HEK293 (cell line): ENCODE measurements around the gene SLC40A1.

Experiments used
- CTCF ChIA-PET: fragments of 350-600 bp; formaldehyde crosslinking; extraction: SDS; loops from one replicate; lab custom pipeline; 2021; ENCODE audit warnings: antibody characterized with exemption; lab: Yijun Ruan, JAX
- POLR2A ChIA-PET: fragments of 300-600 bp; formaldehyde crosslinking; extraction: SDS; loops from one replicate; lab custom pipeline; 2020; ENCODE audit warnings: antibody characterized with exemption, inconsistent platforms; lab: Yijun Ruan, JAX
- H3K27ac ChIP-seq: fragments of 200-500 bp; sonication (Bioruptor generic); 2 replicates; pipeline ENCODE4 v1.5.1; 2014; ENCODE audit warnings: low read depth, low read length, control low read depth, inconsistent platforms; ENCODE audit errors: extremely low read depth
- H3K36me3 ChIP-seq, 2 experiments: fragments of 200-500 bp in 1 of 2; sonication (Bioruptor generic) in 1 of 2; 1 replicate in 1 of 2; 2 replicates in 1 of 2; pipeline ENCODE4 v1.5.1; 2014 to 2017; ENCODE audit warnings: inconsistent platforms in 2 of 2, low read length in 2 of 2; ENCODE audit not compliant: control insufficient read depth in 2 of 2, insufficient read depth in 1 of 2
- H3K4me1 ChIP-seq: fragments of 200-500 bp; sonication (Bioruptor generic); 2 replicates; pipeline ENCODE4 v1.5.1; 2014; ENCODE audit warnings: mild to moderate bottlenecking, low read length, inconsistent platforms; ENCODE audit not compliant: control insufficient read depth, insufficient read depth
- H3K4me3 ChIP-seq: 2 replicates; pipeline ENCODE4 v1.5.1; 2011; ENCODE audit warnings: low read depth, mild to moderate bottlenecking, control low read depth, low read length, moderate library complexity
- H3K9me3 ChIP-seq: fragments of 200-500 bp; sonication (Bioruptor generic); 2 replicates; pipeline ENCODE4 v1.5.1; 2014; ENCODE audit warnings: low read depth, low read length, inconsistent platforms; ENCODE audit not compliant: control insufficient read depth, insufficient read depth
- BCL11A ChIP-seq: fragments of 450-650 bp; formaldehyde crosslinking; IDR thresholded peaks from 2 replicates; pipeline ENCODE4 v1.5.1; 2016; ENCODE audit warnings: low read depth, missing biosample characterization, missing genetic modification characterization
- GFI1B ChIP-seq: fragments of 450-650 bp; formaldehyde crosslinking; IDR thresholded peaks from 2 replicates; pipeline ENCODE4 v1.5.1; 2016; ENCODE audit warnings: missing biosample characterization, missing genetic modification characterization
- MEIS1 ChIP-seq: sonication (generic); formaldehyde crosslinking; IDR thresholded peaks from 2 replicates; pipeline ENCODE4 v1.8.1; 2022; ENCODE audit warnings: missing genetic modification reagents, mild to moderate bottlenecking, borderline replicate concordance
- MZF1 ChIP-seq: fragments of 450-650 bp; formaldehyde crosslinking; IDR thresholded peaks from 2 replicates; pipeline ENCODE4 v1.5.1; 2017; ENCODE audit warnings: missing biosample characterization, missing genetic modification characterization, borderline replicate concordance
- SP7 ChIP-seq: fragments of 450-650 bp; formaldehyde crosslinking; IDR thresholded peaks from 2 replicates; pipeline ENCODE4 v1.5.1; 2016; ENCODE audit warnings: missing biosample characterization, missing genetic modification characterization
- ZNF114 ChIP-seq: fragments of 450-650 bp; formaldehyde crosslinking; IDR thresholded peaks from 2 replicates; pipeline ENCODE4 v1.5.0; 2017; ENCODE audit warnings: missing biosample characterization, missing genetic modification characterization
- ZNF132 ChIP-seq: fragments of 450-650 bp; formaldehyde crosslinking; IDR thresholded peaks from 2 replicates; pipeline ENCODE4 v1.5.1; 2017; ENCODE audit warnings: missing biosample characterization, missing genetic modification characterization, borderline replicate concordance
- ZNF473 ChIP-seq: fragments of 450-650 bp; formaldehyde crosslinking; IDR thresholded peaks from 2 replicates; pipeline ENCODE4 v1.5.1; 2017; ENCODE audit warnings: missing biosample characterization, missing genetic modification characterization
- ZNF837 ChIP-seq: fragments of 450-650 bp; formaldehyde crosslinking; IDR thresholded peaks from 2 replicates; pipeline ENCODE4 v1.5.1; 2016; ENCODE audit warnings: missing biosample characterization, missing genetic modification characterization
- ZSCAN23 ChIP-seq: fragments of 450-650 bp; formaldehyde crosslinking; IDR thresholded peaks from 2 replicates; pipeline ENCODE4 v1.5.1; 2016; ENCODE audit warnings: missing biosample characterization, missing genetic modification characterization
- TF ChIP-seq, protein P1 (sequence below): fragments of 450-650 bp; formaldehyde crosslinking; IDR thresholded peaks from 2 replicates; pipeline ENCODE4 v1.5.1; 2016; ENCODE audit warnings: missing biosample characterization, missing genetic modification characterization
- TF ChIP-seq, protein P2 (sequence below): fragments of 450-650 bp; formaldehyde crosslinking; IDR thresholded peaks from 2 replicates; pipeline ENCODE4 v1.5.1; 2016; ENCODE audit warnings: missing biosample characterization, missing genetic modification characterization
- TF ChIP-seq, protein P3 (sequence below): fragments of 450-650 bp; formaldehyde crosslinking; IDR thresholded peaks from 2 replicates; pipeline ENCODE4 v1.5.1; 2016; ENCODE audit warnings: missing biosample characterization, missing genetic modification characterization
- TF ChIP-seq, protein P4 (sequence below): fragments of 450-650 bp; formaldehyde crosslinking; IDR thresholded peaks from 2 replicates; pipeline ENCODE4 v1.5.1; 2016; ENCODE audit warnings: missing biosample characterization, missing genetic modification characterization
- TF ChIP-seq, protein P5 (sequence below): fragments of 450-650 bp; formaldehyde crosslinking; IDR thresholded peaks from 2 replicates; pipeline ENCODE4 v1.5.1; 2016; ENCODE audit warnings: missing biosample characterization, missing genetic modification characterization
- TF ChIP-seq, protein P6 (sequence below): fragments of 450-650 bp; formaldehyde crosslinking; IDR thresholded peaks from 2 replicates; pipeline ENCODE4 v1.5.1; 2016; ENCODE audit warnings: missing biosample characterization, missing genetic modification characterization
- TF ChIP-seq, protein P7 (sequence below): fragments of 450-650 bp; formaldehyde crosslinking; IDR thresholded peaks from 2 replicates; pipeline ENCODE4 v1.5.1; 2016; ENCODE audit warnings: missing biosample characterization, missing genetic modification characterization

Gene SLC40A1

DNA sequence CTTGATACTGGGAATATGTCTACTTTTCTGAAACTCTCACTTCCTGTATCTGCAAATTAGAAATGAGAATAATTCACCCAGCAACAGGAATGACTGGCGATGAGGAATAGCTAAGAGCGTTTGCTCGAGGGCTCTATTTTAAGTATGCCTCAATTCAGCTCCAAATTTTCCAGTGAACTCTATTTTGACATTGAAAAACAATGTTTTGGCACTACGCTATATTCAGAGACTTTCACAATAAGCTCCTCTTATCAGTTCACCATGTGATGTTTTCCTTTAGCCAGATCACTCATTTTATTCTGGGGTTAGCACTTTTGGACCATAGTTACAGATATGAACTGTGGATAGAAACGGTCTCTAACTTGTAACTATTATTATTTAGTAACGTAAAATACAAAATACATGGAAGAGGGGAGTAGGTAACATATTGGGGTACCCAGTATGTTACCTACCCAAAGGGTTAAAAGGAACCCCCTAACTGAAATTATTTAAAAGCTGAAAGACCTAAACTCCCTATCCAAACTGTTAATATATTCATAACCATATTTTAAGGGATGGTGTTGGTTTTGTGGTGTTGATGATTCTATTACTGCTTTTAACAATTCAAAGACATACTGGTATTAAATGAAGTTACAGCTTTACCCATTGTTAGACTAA, 28.1 kb downstream of the SLC40A1 start (continued):
- TF ChIP-seq, protein P1, sequence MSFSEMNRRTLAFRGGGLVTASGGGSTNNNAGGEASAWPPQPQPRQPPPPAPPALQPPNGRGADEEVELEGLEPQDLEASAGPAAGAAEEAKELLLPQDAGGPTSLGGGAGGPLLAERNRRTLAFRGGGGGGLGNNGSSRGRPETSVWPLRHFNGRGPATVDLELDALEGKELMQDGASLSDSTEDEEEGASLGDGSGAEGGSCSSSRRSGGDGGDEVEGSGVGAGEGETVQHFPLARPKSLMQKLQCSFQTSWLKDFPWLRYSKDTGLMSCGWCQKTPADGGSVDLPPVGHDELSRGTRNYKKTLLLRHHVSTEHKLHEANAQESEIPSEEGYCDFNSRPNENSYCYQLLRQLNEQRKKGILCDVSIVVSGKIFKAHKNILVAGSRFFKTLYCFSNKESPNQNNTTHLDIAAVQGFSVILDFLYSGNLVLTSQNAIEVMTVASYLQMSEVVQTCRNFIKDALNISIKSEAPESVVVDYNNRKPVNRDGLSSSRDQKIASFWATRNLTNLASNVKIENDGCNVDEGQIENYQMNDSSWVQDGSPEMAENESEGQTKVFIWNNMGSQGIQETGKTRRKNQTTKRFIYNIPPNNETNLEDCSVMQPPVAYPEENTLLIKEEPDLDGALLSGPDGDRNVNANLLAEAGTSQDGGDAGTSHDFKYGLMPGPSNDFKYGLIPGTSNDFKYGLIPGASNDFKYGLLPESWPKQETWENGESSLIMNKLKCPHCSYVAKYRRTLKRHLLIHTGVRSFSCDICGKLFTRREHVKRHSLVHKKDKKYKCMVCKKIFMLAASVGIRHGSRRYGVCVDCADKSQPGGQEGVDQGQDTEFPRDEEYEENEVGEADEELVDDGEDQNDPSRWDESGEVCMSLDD (tag by site-specific recombination): no peak
- TF ChIP-seq ZNF132 (tag by site-specific recombination) (no peak), ZSCAN23 (tag by site-specific recombination) (no peak), MEIS1 (no peak), BCL11A (tag by site-specific recombination) (no peak), ZNF837 (no peak), ZNF114 (no peak)
- TF ChIP-seq, protein P2, sequence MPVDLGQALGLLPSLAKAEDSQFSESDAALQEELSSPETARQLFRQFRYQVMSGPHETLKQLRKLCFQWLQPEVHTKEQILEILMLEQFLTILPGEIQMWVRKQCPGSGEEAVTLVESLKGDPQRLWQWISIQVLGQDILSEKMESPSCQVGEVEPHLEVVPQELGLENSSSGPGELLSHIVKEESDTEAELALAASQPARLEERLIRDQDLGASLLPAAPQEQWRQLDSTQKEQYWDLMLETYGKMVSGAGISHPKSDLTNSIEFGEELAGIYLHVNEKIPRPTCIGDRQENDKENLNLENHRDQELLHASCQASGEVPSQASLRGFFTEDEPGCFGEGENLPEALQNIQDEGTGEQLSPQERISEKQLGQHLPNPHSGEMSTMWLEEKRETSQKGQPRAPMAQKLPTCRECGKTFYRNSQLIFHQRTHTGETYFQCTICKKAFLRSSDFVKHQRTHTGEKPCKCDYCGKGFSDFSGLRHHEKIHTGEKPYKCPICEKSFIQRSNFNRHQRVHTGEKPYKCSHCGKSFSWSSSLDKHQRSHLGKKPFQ (tag by site-specific recombination): no peak
- TF ChIP-seq, protein P3, sequence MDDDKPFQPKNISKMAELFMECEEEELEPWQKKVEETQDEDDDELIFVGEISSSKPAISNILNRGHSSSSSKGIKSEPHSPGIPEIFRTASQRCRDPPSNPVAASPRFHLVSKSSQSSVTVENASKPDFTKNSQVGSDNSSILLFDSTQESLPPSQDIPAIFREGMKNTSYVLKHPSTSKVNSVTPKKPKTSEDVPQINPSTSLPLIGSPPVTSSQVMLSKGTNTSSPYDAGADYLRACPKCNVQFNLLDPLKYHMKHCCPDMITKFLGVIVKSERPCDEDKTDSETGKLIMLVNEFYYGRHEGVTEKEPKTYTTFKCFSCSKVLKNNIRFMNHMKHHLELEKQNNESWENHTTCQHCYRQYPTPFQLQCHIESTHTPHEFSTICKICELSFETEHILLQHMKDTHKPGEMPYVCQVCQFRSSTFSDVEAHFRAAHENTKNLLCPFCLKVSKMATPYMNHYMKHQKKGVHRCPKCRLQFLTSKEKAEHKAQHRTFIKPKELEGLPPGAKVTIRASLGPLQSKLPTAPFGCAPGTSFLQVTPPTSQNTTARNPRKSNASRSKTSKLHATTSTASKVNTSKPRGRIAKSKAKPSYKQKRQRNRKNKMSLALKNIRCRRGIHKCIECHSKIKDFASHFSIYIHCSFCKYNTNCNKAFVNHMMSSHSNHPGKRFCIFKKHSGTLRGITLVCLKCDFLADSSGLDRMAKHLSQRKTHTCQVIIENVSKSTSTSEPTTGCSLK (tag by site-specific recombination): no peak
- TF ChIP-seq, protein P4, sequence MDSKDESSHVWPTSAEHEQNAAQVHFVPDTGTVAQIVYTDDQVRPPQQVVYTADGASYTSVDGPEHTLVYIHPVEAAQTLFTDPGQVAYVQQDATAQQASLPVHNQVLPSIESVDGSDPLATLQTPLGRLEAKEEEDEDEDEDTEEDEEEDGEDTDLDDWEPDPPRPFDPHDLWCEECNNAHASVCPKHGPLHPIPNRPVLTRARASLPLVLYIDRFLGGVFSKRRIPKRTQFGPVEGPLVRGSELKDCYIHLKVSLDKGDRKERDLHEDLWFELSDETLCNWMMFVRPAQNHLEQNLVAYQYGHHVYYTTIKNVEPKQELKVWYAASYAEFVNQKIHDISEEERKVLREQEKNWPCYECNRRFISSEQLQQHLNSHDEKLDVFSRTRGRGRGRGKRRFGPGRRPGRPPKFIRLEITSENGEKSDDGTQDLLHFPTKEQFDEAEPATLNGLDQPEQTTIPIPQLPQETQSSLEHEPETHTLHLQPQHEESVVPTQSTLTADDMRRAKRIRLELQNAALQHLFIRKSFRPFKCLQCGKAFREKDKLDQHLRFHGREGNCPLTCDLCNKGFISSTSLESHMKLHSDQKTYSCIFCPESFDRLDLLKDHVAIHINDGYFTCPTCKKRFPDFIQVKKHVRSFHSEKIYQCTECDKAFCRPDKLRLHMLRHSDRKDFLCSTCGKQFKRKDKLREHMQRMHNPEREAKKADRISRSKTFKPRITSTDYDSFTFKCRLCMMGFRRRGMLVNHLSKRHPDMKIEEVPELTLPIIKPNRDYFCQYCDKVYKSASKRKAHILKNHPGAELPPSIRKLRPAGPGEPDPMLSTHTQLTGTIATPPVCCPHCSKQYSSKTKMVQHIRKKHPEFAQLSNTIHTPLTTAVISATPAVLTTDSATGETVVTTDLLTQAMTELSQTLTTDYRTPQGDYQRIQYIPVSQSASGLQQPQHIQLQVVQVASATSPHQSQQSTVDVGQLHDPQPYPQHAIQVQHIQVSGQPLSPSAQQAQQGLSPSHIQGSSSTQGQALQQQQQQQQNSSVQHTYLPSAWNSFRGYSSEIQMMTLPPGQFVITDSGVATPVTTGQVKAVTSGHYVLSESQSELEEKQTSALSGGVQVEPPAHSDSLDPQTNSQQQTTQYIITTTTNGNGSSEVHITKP: no peak

DNA sequence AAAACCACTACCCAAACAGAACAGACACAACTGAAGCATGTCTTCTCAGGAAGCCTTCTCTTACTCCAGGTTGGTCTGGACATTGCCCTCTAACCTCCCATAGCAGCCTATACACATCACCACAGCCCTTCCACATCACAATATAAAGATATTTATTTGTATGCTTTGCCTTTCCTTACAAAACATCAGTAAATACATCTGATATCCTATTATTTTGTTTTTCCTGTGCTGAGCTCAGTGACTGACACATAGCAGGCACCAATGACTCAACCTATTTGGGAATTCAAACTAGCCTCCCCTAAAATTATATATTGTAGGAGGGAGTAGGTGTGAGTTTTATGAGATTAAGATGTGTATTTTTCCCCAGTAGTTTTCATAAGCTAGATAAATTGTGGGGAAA, 28.8 kb downstream of the SLC40A1 start:
- H3K9me3 ChIP-seq: no peaks in the 10 kb centered on the region
- H3K4me3 ChIP-seq: no peak overlapping the region
- no peaks in the 10 kb centered on the region for H3K36me3 ChIP-seq
- H3K27ac ChIP-seq: no peak overlapping the region
- no peaks in the 10 kb centered on the region; the same call in 1 of the 2 replicates for H3K4me1 ChIP-seq
- ChIA-PET POLR2A (no interaction called here), CTCF (interaction anchor here (0.6 kb wide), 1 partner anchor 936 kb away, joined by 4 read pairs; no protein-coding TSS in a partner anchor)
- TF ChIP-seq SP7 (tag by site-specific recombination) (0 out of 2 replicates have a peak, but pooled peaks have one; percentile 13), MZF1 (tag by site-specific recombination) (no peak)

DNA sequence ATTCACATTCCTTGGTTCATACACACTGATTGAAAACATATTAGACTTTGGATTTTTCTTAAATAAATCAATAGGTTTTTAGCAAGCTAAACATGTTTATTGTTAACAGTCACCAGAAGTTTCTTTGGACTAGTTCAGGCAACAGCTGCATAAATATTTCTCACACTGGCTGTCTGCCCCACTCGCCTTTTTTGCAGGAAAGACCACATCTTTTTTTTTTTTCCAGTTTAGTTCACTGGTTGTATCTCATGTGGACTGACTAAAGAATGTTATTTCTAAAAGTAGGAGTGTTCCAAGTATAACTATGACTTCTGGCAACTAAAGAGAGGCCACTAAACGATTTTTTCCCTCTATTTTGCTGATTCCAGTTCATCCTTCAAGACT, 31.1 kb downstream of the SLC40A1 start:
- Histone ChIP-seq H3K27ac (no peak overlapping the region), H3K4me1 (no peaks in the 10 kb centered on the region; the same call in 1 of the 2 replicates), H3K4me3 (no peak overlapping the region), H3K9me3 (no peaks in the 10 kb centered on the region)
- POLR2A ChIA-PET: interaction anchor here (1.3 kb wide), 1 partner anchor 31 kb away, joined by 3 read pairs; the partner anchor contains the start of gene SLC40A1
- CTCF ChIA-PET: interaction anchor here (0.7 kb wide), 1 partner anchor 8 kb away, joined by 3 read pairs; no protein-coding TSS in a partner anchor
- TF ChIP-seq, protein P5, sequence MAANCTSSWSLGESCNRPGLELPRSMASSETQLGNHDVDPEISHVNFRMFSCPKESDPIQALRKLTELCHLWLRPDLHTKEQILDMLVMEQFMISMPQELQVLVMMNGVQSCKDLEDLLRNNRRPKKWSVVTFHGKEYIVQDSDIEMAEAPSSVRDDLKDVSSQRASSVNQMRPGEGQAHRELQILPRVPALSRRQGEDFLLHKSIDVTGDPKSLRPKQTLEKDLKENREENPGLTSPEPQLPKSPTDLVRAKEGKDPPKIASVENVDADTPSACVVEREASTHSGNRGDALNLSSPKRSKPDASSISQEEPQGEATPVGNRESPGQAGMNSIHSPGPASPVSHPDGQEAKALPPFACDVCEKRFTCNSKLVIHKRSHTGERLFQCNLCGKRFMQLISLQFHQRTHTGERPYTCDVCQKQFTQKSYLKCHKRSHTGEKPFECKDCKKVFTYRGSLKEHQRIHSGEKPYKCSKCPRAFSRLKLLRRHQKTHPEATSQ (tag by site-specific recombination): no peak
- TF ChIP-seq ZNF473 (tag by site-specific recombination) (no peak), GFI1B (no peak)
- TF ChIP-seq, protein P6, sequence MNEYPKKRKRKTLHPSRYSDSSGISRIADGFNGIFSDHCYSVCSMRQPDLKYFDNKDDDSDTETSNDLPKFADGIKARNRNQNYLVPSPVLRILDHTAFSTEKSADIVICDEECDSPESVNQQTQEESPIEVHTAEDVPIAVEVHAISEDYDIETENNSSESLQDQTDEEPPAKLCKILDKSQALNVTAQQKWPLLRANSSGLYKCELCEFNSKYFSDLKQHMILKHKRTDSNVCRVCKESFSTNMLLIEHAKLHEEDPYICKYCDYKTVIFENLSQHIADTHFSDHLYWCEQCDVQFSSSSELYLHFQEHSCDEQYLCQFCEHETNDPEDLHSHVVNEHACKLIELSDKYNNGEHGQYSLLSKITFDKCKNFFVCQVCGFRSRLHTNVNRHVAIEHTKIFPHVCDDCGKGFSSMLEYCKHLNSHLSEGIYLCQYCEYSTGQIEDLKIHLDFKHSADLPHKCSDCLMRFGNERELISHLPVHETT (tag by site-specific recombination): no peak
- TF ChIP-seq, protein P7, sequence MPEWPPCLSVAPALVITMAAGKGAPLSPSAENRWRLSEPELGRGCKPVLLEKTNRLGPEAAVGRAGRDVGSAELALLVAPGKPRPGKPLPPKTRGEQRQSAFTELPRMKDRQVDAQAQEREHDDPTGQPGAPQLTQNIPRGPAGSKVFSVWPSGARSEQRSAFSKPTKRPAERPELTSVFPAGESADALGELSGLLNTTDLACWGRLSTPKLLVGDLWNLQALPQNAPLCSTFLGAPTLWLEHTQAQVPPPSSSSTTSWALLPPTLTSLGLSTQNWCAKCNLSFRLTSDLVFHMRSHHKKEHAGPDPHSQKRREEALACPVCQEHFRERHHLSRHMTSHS (tag by site-specific recombination): no peak
- TF ChIP-seq, all 188 proteins: peak for 0
- no peaks in the 10 kb centered on the region for H3K36me3 ChIP-seq
